Measurements from ENCODE around the gene KIAA1549.

- TF ChIP-seq CTCF (IDR thresholded peaks at IDR 0.05) (no peak), POLR2A (IDR thresholded peaks at IDR 0.05) (no peak)
Observed at GRCh38 chr7:138958391-138958956, 22.7 kb downstream of the KIAA1549 start.

Measured in lower leg skin (tissue), 3 donors.